SK-N-SH (cell line): ENCODE results near the gene NCKAP5.

Experiments used
- EP300 ChIP-seq, 2 experiments: IDR thresholded peaks; 2 replicates each; pipeline versions ENCODE4 v1.4.0 to v1.6.1; 2012; ENCODE audit warnings: borderline replicate concordance in 1 of 2, low read depth in 1 of 2, low read length in 1 of 2
- FOXJ3 ChIP-seq: sonication (generic); formaldehyde crosslinking; IDR thresholded peaks from 2 replicates; pipeline ENCODE4 v1.5.1; 2020; ENCODE audit warnings: mild to moderate bottlenecking, missing genetic modification reagents
- FOXM1 ChIP-seq: IDR thresholded peaks from 2 replicates; pipeline ENCODE4 v1.4.0; 2012; ENCODE audit warnings: low read depth, mild to moderate bottlenecking
- MEF2A ChIP-seq: IDR thresholded peaks from 2 replicates; pipeline ENCODE4 v1.4.0; 2012; ENCODE audit warnings: low read depth, borderline replicate concordance
- POLR2AphosphoS5 ChIP-seq: IDR thresholded peaks from 2 replicates; pipeline ENCODE4 v1.6.1; 2012; ENCODE audit warnings: low read depth, low read length
- RFX5 ChIP-seq: IDR thresholded peaks from 2 replicates; pipeline ENCODE4 v1.6.1; 2012; ENCODE audit warnings: mild to moderate bottlenecking, improper control_type of control experiment, low read length
- TAF1 ChIP-seq: IDR thresholded peaks from 2 replicates; pipeline ENCODE4 v1.6.1; 2012; ENCODE audit warnings: low read depth, mild to moderate bottlenecking, low read length, moderate library complexity, borderline replicate concordance
- TF ChIP-seq, protein P1 (sequence below): fragments of 200-600 bp; sonication (generic); IDR thresholded peaks from 2 replicates; pipeline ENCODE4 v1.6.1; 2017; ENCODE audit warnings: antibody characterized with exemption, mild to moderate bottlenecking, moderate library complexity
- TF ChIP-seq, protein P2 (sequence below): IDR thresholded peaks from 2 replicates; pipeline ENCODE4 v1.4.0; 2012; ENCODE audit warnings: low read depth, borderline replicate concordance
- TF ChIP-seq, protein P3 (sequence below): fragments of 150-350 bp; IDR thresholded peaks from 2 replicates; pipeline ENCODE4 v1.6.1; 2017; ENCODE audit warnings: antibody characterized with exemption, low read length, low read depth, borderline replicate concordance
- TF ChIP-seq, protein P4 (sequence below): IDR thresholded peaks from 2 replicates; pipeline ENCODE4; 2012

DNA sequence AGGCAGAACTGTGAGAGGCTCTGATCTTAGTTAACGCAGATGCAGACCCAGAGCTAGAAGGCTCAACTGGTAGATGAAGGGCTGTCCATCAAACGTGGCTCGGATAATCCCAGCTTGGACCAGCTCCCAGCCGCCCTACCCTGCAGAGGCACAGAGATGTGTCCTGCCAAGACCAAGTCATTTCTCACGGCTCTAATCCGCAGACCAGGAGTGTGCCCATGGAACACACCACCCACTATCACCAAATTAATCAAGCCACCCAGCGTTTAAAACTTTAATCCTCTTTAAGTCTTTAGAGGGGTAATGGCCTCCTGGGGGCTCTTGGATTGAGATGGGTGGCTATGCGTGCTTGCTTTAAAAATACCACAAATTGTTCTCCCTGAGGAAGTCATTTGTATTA is 915.8 kb downstream of the NCKAP5 start:
- no peak for TF ChIP-seq MEF2A
- TF ChIP-seq POLR2AphosphoS5: no peak
- TF ChIP-seq RFX5: no peak
- TF ChIP-seq FOXJ3 (CRISPR knock-in tag): no peak
- TF ChIP-seq, protein P1, sequence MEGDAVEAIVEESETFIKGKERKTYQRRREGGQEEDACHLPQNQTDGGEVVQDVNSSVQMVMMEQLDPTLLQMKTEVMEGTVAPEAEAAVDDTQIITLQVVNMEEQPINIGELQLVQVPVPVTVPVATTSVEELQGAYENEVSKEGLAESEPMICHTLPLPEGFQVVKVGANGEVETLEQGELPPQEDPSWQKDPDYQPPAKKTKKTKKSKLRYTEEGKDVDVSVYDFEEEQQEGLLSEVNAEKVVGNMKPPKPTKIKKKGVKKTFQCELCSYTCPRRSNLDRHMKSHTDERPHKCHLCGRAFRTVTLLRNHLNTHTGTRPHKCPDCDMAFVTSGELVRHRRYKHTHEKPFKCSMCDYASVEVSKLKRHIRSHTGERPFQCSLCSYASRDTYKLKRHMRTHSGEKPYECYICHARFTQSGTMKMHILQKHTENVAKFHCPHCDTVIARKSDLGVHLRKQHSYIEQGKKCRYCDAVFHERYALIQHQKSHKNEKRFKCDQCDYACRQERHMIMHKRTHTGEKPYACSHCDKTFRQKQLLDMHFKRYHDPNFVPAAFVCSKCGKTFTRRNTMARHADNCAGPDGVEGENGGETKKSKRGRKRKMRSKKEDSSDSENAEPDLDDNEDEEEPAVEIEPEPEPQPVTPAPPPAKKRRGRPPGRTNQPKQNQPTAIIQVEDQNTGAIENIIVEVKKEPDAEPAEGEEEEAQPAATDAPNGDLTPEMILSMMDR: no peak
- no peak for TF ChIP-seq FOXM1
- TF ChIP-seq, protein P2, sequence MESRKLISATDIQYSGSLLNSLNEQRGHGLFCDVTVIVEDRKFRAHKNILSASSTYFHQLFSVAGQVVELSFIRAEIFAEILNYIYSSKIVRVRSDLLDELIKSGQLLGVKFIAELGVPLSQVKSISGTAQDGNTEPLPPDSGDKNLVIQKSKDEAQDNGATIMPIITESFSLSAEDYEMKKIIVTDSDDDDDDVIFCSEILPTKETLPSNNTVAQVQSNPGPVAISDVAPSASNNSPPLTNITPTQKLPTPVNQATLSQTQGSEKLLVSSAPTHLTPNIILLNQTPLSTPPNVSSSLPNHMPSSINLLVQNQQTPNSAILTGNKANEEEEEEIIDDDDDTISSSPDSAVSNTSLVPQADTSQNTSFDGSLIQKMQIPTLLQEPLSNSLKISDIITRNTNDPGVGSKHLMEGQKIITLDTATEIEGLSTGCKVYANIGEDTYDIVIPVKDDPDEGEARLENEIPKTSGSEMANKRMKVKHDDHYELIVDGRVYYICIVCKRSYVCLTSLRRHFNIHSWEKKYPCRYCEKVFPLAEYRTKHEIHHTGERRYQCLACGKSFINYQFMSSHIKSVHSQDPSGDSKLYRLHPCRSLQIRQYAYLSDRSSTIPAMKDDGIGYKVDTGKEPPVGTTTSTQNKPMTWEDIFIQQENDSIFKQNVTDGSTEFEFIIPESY: no peak
- TF ChIP-seq, protein P3, sequence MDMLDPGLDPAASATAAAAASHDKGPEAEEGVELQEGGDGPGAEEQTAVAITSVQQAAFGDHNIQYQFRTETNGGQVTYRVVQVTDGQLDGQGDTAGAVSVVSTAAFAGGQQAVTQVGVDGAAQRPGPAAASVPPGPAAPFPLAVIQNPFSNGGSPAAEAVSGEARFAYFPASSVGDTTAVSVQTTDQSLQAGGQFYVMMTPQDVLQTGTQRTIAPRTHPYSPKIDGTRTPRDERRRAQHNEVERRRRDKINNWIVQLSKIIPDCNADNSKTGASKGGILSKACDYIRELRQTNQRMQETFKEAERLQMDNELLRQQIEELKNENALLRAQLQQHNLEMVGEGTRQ: no peak
- TF ChIP-seq, protein P4, sequence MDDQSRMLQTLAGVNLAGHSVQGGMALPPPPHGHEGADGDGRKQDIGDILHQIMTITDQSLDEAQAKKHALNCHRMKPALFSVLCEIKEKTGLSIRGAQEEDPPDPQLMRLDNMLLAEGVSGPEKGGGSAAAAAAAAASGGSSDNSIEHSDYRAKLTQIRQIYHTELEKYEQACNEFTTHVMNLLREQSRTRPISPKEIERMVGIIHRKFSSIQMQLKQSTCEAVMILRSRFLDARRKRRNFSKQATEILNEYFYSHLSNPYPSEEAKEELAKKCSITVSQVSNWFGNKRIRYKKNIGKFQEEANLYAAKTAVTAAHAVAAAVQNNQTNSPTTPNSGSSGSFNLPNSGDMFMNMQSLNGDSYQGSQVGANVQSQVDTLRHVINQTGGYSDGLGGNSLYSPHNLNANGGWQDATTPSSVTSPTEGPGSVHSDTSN: no peak
- TF ChIP-seq EP300 (IDR thresholded peaks at IDR 0.05; ENCODE audit: borderline replicate concordance in 1 of 2, low read depth in 1 of 2, low read length in 1 of 2): no peak
- no peak for TF ChIP-seq TAF1
